Natural killer cell treated with Interleukin-12 subunit alpha and Interleukin-12 subunit beta and Interleukin-15 and Interleukin-18, amount 100 ng/mL, for 72 hours (primary cell): ENCODE measurements around the gene CCL2. TPM values are rescaled to one million over a fixed set of nuclear protein-coding genes. Genes with fewer than 3 reads are reported as not detected.

Experiments
- ATAC-seq, 2 donors: fragments of 150-1000 bp; cut with Tn5 transposase in 1 of 2; sonication (Bioruptor Pico), chemical (Tn5 transposase) in 1 of 2; 2 replicates each; pipeline ENCODE4 v1.10.0; 2021
- DNase-seq: peaks from one replicate; pipeline ENCODE4 v3.0.0; 2022; ENCODE audit warnings: low spot score
- H3K27ac Mint-ChIP-seq, 2 donors: 1 replicate in 1 of 2; 2 replicates in 1 of 2; pipeline ENCODE4 v1.8.0; 2022; ENCODE audit warnings: mixed read lengths in 2 of 2, mild to moderate bottlenecking in 1 of 2, moderate library complexity in 1 of 2
- H3K27me3 Mint-ChIP-seq, 2 donors: 1 replicate in 1 of 2; 2 replicates in 1 of 2; pipeline ENCODE4 v1.8.0; 2022; ENCODE audit warnings: mixed read lengths in 2 of 2
- H3K36me3 Mint-ChIP-seq: one replicate; pipeline ENCODE4 v1.8.0; 2022; ENCODE audit warnings: mixed read lengths
- H3K4me1 Mint-ChIP-seq, 2 donors: 1 replicate in 1 of 2; 2 replicates in 1 of 2; pipeline ENCODE4 v1.8.0; 2022; ENCODE audit warnings: low read depth in 2 of 2, mixed read lengths in 2 of 2, mild to moderate bottlenecking in 1 of 2
- H3K4me3 Mint-ChIP-seq: one replicate; pipeline ENCODE4 v1.8.0; 2022; ENCODE audit warnings: mixed read lengths
- H3K9me3 Mint-ChIP-seq: 2 replicates; pipeline ENCODE4 v1.8.0; 2022; ENCODE audit warnings: mixed read lengths
- total RNA-seq, 2 donors: library from RNA; stranded (reverse); gene quantifications; one replicate each; pipeline ENCODE4 v1.2.3, GENCODE V29; 2022

CCL2 gene
- total RNA-seq, 2 donors from 2014 or later: 0.40 TPM; not detected in 1

- DNase-seq: no peak
- ATAC-seq: no peak
- no peak overlapping the region for H3K27ac Mint-ChIP-seq
- peaks cover 28 to 52% of the 10 kb centered on the region in 2 donors for H3K27me3 Mint-ChIP-seq
- no peak overlapping the region for H3K4me3 Mint-ChIP-seq
- no peaks in the 10 kb centered on the region for H3K9me3 Mint-ChIP-seq
- H3K36me3 Mint-ChIP-seq: no peaks in the 10 kb centered on the region
- peaks cover 0 to 7% of the 10 kb centered on the region in 2 donors for H3K4me1 Mint-ChIP-seq
These were observed 5.8 kb downstream of the CCL2 start for GRCh38 chr17:34260861-34261260.

- no peak overlapping the region for H3K27ac Mint-ChIP-seq
- H3K36me3 Mint-ChIP-seq: no peaks in the 10 kb centered on the region
- no peaks in the 10 kb centered on the region for H3K9me3 Mint-ChIP-seq
- H3K4me1 Mint-ChIP-seq: peaks cover 0 to 7% of the 10 kb centered on the region in 2 donors
- H3K27me3 Mint-ChIP-seq: peaks cover 30 to 52% of the 10 kb centered on the region in 2 donors
- no peak for DNase-seq
- ATAC-seq: peak in 1 of 2 donors; percentile 69
- no peak overlapping the region for H3K4me3 Mint-ChIP-seq
These were observed 6.7 kb downstream of the CCL2 start for GRCh38 chr17:34261568-34262337.

- H3K36me3 Mint-ChIP-seq: no peaks in the 10 kb centered on the region
- no peak overlapping the region for H3K27ac Mint-ChIP-seq
- ATAC-seq (no peak), DNase-seq (no peak)
- peaks cover 36 to 50% of the 10 kb centered on the region in 2 donors for H3K27me3 Mint-ChIP-seq
- H3K4me1 Mint-ChIP-seq: peaks cover 0 to 7% of the 10 kb centered on the region in 2 donors
- H3K4me3 Mint-ChIP-seq: no peak overlapping the region
- H3K9me3 Mint-ChIP-seq: no peaks in the 10 kb centered on the region
These were observed 10.6 kb downstream of the CCL2 start for GRCh38 chr17:34265711-34266110.

- Mint-ChIP-seq H3K4me1 (no peaks in the 10 kb centered on the region), H3K4me3 (no peak within 1 kb of the TSS), H3K27me3 (peaks cover 52 to 68% of the 10 kb centered on the region in 2 donors), H3K9me3 (no peaks in the 10 kb centered on the region), H3K36me3 (no peaks in the 10 kb centered on the region), H3K27ac (no peak within 1 kb of the TSS)
- no peak for DNase-seq
- no peak for ATAC-seq
These were observed 14.9 kb downstream of the CCL2 start, which contains the start of gene CCL7 for GRCh38 chr17:34269969-34270368. CCL7 (plus strand) TSS chr17:34270221; CDS start chr17:34270291, 70 bp downstream.

- H3K36me3 Mint-ChIP-seq: no peaks in the 10 kb centered on the region
- H3K27ac Mint-ChIP-seq: no peak overlapping the region
- no peaks in the 10 kb centered on the region for H3K9me3 Mint-ChIP-seq
- peaks cover 55 to 70% of the 10 kb centered on the region in 2 donors for H3K27me3 Mint-ChIP-seq
- no peak overlapping the region for H3K4me3 Mint-ChIP-seq
- DNase-seq (no peak), ATAC-seq (no peak)
- no peaks in the 10 kb centered on the region for H3K4me1 Mint-ChIP-seq
These were observed 20.8 kb downstream of the CCL2 start for GRCh38 chr17:34275881-34276280.

GRCh38 chr17:34276826-34277225, 21.7 kb downstream of the CCL2 start:
- Mint-ChIP-seq H3K27ac (no peak overlapping the region), H3K4me3 (no peak overlapping the region), H3K27me3 (peaks cover 55 to 72% of the 10 kb centered on the region in 2 donors), H3K9me3 (no peaks in the 10 kb centered on the region), H3K36me3 (no peaks in the 10 kb centered on the region), H3K4me1 (no peaks in the 10 kb centered on the region)
- no peak for DNase-seq
- no peak for ATAC-seq

GRCh38 chr17:34283571-34283970, 28.5 kb downstream of the CCL2 start:
- Mint-ChIP-seq H3K9me3 (no peaks in the 10 kb centered on the region), H3K36me3 (no peaks in the 10 kb centered on the region)

GRCh38 chr17:34285286-34285792, 30.3 kb downstream of the CCL2 start, which contains the start of gene CCL11:
CCL11 (plus strand) TSS chr17:34285742; CDS start chr17:34285809, 67 bp downstream.
- no peaks in the 10 kb centered on the region for H3K9me3 Mint-ChIP-seq
- DNase-seq: no peak
- peaks cover 34 to 47% of the 10 kb centered on the region in 2 donors for H3K27me3 Mint-ChIP-seq
- no peak within 1 kb of the TSS for H3K27ac Mint-ChIP-seq
- no peaks in the 10 kb centered on the region for H3K36me3 Mint-ChIP-seq
- ATAC-seq: no peak
- H3K4me1 Mint-ChIP-seq: no peaks in the 10 kb centered on the region
- H3K4me3 Mint-ChIP-seq: no peak within 1 kb of the TSS

More at GRCh38 chr17:34283571-34283970, 28.5 kb downstream of the CCL2 start:
- no peak overlapping the region for H3K27ac Mint-ChIP-seq
- ATAC-seq (no peak), DNase-seq (no peak)
- H3K4me3 Mint-ChIP-seq: no peak overlapping the region
- H3K27me3 Mint-ChIP-seq: peaks cover 39 to 49% of the 10 kb centered on the region in 2 donors
- no peaks in the 10 kb centered on the region for H3K4me1 Mint-ChIP-seq

GRCh38 chr17:34287875-34288274, 32.8 kb downstream of the CCL2 start:
- no peaks in the 10 kb centered on the region for H3K9me3 Mint-ChIP-seq
- no peak overlapping the region for H3K27ac Mint-ChIP-seq
- no peak for DNase-seq
- ATAC-seq: no peak
- peaks cover 22 to 36% of the 10 kb centered on the region in 2 donors for H3K27me3 Mint-ChIP-seq
- H3K36me3 Mint-ChIP-seq: no peaks in the 10 kb centered on the region
- no peaks in the 10 kb centered on the region for H3K4me1 Mint-ChIP-seq
- no peak overlapping the region for H3K4me3 Mint-ChIP-seq

GRCh38 chr17:34290586-34290985, 35.5 kb downstream of the CCL2 start:
- no peaks in the 10 kb centered on the region for H3K36me3 Mint-ChIP-seq
- H3K4me3 Mint-ChIP-seq: no peak overlapping the region
- H3K9me3 Mint-ChIP-seq: no peaks in the 10 kb centered on the region
- H3K27ac Mint-ChIP-seq: no peak overlapping the region
- no peaks in the 10 kb centered on the region for H3K4me1 Mint-ChIP-seq
- peaks cover 22 to 31% of the 10 kb centered on the region in 2 donors for H3K27me3 Mint-ChIP-seq
- DNase-seq: no peak
- no peak for ATAC-seq

GRCh38 chr17:34291721-34292348, 36.8 kb downstream of the CCL2 start:
- Mint-ChIP-seq H3K27ac (no peak overlapping the region), H3K36me3 (no peaks in the 10 kb centered on the region), H3K9me3 (no peaks in the 10 kb centered on the region), H3K27me3 (peaks cover 19 to 29% of the 10 kb centered on the region in 2 donors), H3K4me1 (no peaks in the 10 kb centered on the region), H3K4me3 (no peak overlapping the region)
- DNase-seq (no peak), ATAC-seq (peak; percentile 24 to 58)

GRCh38 chr17:34299027-34299426, 43.9 kb downstream of the CCL2 start:
- Mint-ChIP-seq H3K36me3 (no peaks in the 10 kb centered on the region), H3K27ac (no peak overlapping the region), H3K27me3 (peaks cover 13 to 16% of the 10 kb centered on the region in 2 donors), H3K4me1 (peaks cover 0 to 3% of the 10 kb centered on the region in 2 donors), H3K4me3 (no peak overlapping the region), H3K9me3 (no peaks in the 10 kb centered on the region)
- ATAC-seq: no peak
- DNase-seq: no peak

- Mint-ChIP-seq H3K27ac (no peak overlapping the region), H3K27me3 (peaks cover 16 to 22% of the 10 kb centered on the region in 2 donors), H3K4me1 (peaks cover 0 to 3% of the 10 kb centered on the region in 2 donors), H3K36me3 (no peaks in the 10 kb centered on the region), H3K9me3 (no peaks in the 10 kb centered on the region), H3K4me3 (no peak overlapping the region)
- DNase-seq (no peak), ATAC-seq (no peak)
These were observed 45.0 kb downstream of the CCL2 start for GRCh38 chr17:34299956-34300577.
